Activated gamma-delta T cell (primary cell): ENCODE measurements around the gene CCDC194.

Experiments
- DNase-seq: peaks from one replicate; lab custom pipeline; 2025; lab: John Stamatoyannopoulos, UW

The CCDC194 gene

DNA sequence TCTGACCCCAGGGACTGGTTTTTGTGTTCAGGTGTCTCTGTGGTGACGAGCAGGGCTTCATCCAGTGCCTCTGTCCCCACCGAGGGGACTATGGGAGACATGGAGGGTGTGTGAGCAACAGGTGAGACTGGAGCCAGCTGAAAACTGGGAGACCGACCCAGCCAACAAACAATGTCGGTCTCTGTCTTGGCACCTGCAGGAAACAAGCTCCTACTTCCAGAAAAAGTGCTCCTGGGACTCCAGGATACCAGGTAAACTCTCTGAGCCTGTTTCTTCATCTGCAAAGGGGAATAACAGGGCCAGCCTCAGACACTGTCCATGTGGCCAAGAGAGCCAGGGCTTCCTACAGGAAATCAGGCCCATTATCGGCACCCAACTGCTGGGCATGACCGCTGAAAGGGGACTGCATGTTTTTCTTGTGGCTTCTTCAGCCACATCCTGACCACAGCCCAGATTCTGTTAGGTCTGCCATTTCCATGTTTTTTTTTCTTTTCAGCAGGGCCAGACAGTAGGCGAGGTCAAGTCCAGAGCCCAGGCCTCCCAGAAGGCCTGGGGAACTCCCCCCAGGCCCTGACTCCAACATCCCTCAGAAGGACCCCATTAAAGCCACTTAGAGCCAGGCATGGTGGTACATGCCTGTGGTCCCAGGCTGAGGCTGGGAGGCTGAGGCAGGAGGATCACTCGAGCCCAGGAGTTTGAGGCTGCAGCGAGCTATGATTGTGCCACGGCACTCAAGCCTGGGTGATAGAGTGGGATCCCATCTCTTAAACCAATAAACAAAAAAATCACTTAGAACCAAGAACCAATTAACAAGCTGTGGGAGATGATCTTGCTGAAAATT is 12.3 kb upstream of the CCDC194 start:
- DNase-seq = no peak

DNA sequence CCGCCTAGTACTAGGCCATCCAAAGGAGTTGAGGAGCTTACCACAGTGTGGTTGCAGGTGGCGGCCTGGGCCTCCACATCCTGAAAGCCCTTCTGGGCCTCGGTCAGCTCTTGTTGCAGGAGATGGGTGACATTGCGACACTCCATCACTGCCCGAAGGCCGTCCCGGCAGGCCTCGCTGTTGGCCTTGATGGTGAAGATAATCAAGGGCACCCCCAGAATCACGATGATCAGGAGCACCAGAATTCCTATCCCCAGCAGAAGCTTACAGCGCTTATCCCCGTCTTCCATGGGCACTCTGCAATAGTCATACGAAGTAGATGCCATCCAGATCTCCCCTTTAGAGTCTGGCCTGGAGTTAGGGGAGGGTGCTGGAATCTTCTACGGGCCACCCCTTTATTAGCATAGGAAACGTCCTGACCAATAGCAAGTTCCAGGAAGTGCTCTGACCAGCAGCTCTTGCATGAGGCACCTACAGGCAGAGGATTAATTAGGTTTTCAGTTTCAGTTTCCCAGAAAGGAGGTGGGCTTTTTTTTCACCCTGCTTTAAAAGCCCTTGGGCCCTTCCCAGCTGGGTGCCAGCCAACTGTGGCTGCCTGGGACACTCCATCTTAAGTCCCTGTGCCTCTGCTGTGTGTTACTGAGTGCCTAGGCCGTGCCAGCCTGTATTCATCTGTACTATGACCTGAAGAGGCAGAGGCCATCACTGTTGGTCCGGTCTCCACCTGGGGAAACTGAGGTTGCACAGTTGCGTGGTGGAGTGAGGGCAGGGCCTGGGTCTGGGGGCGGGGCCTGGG is 11.5 kb upstream of the CCDC194 start, which contains the start of gene BST2:
BST2 (minus strand) TSS at position 381 of the 796 bp plus-strand sequence; CDS start at position 326, 55 bp downstream.
- DNase-seq = no peak

- DNase-seq = no peak
Observed at GRCh38 chr19:17404621-17405249, 10.7 kb upstream of the CCDC194 start.

DNA sequence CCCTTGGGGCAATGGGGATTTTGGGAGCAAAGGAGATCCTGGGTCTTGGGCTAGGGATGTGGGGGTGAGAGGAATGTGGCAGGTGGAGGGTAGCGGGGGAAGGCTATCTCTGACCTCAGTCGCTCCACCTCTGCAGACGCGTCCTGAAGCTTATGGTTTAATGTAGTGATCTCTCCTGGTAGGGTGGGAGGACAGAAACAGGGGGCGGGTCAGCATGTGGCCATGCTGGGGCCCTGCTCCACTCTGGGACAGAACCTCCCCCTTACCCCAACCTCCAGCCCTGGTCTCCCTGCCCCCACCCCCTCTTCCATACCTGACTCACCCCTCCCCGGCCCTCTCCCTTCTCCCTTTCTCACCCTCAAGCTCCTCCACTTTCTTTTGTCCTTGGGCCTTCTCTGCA is 10.0 kb upstream of the CCDC194 start:
- DNase-seq = no peak

DNA sequence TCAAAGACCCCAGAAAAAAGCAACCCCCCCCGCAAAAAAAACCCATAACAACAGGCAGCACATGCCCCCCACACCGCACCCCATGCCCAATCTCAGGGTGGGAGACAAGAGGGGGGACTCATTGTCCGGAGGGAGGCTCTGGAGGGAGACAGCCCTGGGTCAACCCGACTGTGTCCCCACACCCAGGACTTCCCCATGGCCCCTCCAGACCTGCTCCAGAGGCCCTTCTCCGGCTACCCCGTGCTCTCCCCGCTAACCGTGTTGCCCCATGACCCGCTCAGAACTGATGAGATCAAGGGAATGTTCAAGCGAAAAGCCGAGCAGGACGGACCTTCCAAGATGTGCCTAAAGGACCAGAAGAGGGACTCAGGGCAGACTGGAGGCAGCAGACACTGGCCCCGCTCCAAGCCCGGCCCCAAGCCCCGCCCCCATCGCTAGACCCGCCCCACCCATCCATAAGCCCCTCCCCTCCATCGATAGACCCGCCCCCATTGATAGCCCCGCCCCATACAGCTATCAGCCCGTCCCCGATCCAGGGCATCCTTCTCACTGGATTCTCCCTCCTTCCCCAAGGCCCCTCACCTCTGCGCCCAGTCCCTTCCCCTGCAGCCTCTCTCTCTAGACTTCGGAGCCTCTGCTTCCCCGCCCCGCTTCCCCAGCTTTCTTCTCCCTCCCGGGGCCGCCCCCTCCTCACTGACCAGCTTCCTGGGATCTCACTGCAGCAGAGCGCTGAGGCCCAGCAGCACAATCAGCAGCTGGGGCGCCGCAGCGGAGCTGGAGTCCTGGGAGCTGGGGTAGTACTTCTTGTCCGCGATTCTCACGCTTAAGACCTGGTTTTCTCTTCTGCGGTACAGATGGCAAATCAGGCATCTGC is 9.2 kb upstream of the CCDC194 start:
- no peak for DNase-seq

DNA sequence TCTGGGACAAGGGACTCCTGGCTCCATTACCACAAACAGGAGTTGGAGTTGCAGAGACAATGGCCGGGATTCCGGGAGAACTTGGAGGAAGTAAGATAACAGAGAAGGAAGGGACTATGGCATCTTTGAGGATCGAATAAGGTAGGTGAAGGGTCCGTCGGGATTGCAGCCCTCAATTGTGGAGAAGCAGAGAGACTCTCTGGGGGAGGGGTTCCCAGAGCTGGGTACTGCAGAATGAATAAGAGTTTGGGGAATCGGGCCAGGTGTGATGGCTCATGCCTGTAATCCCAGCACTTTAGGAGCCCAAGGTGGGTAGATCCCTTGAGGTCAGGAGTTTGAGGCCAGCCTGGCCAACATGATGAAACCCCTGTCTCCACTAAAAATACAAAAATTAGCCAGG is 7.6 kb upstream of the CCDC194 start:
- DNase-seq = no peak

GRCh38 chr19:17398902-17399527 is 5.0 kb upstream of the CCDC194 start:
- no peak for DNase-seq

GRCh38 chr19:17394891-17395415 is 957 bp upstream of the CCDC194 start:
- DNase-seq = no peak

DNA sequence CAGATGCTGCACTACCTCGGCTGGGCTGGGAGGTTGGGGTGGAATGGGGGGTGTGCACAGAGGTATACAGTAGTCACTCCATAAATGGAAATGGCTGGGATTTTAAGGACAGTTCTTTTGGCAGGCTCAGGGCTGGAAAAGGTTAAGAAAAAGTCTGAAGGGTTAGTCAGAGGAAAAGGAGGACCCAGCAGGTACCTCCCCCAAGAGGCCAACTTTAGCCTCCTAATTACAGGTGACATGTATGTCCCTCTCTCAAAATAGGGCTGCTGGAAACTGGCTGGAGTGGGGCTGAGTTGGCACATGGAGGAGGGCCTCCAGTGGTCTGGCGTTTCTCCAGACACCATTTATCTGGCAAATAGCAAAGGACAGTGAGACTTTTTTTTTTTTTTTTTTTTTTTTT is 994 bp downstream of the CCDC194 start:
- no peak for DNase-seq

DNA sequence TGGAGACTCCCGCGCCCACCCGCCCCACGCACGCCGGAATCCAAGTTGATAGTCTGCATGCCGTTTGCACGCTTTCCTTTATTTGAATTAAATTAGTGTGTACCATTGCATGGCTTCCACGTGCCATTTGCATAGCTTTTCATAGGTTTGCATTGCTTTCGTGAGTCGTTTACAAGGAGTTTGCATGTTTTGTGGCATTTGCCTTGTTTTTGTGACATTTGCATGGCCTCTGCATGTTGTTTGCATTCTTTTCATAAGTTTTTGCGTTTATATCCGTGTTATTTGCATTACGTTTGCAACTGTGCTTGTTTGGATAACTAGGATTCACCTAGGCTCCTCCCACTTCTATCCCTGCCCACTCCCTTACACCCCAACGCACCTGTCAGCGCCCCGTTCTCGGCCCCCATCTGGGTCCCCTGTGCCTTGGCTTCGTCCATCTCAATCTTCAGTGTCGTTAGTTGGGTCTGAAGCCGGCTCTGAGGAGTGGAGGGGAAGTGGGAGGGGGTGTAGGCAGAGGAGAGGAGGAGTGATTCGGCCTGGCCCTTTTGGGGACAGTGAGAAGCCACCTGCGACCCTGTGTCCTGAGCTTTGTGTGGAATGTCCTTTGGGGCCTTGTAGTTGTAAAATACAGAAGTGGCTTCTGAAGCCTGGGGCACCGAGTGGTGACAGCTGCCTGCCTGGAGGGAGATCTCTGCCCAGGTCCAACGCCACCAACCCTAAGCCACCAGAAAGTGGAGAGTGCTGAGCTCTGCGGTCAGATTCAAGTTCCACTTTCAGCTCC is 2.4 kb downstream of the CCDC194 start:
- DNase-seq = no peak

DNA sequence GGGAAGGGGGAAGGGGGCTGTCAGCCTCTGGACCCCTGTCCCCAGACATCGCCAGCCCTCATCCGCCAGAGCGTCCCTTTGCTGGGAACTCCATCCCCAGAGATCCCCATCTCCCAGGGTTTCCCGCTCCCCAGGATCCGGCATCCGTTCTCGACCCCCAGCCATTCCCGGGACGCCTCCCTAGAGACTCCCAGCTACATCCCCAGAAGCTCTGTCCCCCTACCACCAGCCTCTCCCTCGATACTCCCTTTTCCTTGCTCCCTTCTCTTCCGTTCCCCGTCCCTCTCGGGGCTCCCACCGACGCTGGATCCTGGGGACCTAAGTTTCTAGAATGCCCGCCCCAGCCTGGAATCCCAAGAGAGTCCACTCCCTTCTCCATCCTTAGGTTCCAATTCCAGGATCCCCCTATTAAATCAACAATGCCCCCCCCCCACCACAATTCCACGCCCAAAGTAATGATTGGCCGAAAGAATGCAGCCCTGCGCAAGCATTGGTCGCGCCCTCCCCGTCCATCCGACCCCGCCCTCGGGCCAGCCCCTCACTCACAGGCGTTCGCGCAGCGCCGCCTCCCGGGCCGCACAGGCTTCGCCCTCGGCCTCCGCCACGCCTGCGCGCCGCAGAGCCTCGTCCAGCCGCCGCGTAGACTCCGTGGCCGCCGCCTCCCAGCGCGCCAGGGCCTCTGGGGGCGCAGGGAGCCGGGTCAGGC is 3.2 kb downstream of the CCDC194 start:
- peak; percentile 81 for DNase-seq

DNA sequence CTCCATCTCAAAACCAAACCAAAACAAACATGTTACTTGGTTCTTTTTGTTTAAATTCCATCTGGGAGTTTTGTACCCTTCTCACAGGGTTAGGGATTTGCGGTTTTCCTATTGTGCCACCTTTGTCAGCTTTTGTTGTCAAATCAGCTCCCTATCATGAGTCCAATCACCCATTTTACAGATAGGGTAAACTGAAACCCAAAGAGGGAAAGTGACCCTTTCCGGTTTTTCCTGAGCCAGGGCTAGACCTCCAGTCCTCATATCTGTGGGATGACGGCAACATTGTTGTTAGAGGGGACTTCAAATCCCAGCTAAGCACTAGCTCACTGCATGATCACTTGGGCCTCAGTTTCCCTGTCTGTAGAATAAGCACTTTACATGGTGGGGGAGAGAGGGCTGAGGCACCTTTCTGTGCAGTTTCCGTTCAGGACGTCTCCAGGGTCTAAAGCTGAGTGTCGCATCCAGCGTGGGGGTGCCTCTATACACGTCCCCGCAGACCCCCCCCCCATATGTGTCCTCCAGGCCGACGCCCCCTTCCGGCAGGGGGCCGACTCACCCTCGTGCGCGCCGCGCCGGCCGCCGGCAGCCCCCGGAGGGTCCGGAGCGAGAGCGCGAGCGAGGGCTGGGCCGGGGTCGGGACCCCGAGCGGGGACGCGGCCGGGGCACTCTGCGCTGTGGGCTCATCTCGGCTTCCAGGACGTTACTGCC is 3.9 kb downstream of the CCDC194 start:
- DNase-seq = no peak

GRCh38 chr19:17389288-17389687 is 4.7 kb downstream of the CCDC194 start:
- no peak for DNase-seq

- DNase-seq = no peak
Observed at GRCh38 chr19:17385878-17386611, 8.0 kb downstream of the CCDC194 start.

- no peak for DNase-seq
Observed at GRCh38 chr19:17380426-17381138, 13.4 kb downstream of the CCDC194 start.

- DNase-seq = no peak
Observed at GRCh38 chr19:17379221-17379631, 14.8 kb downstream of the CCDC194 start.

GRCh38 chr19:17378271-17378670 is 15.7 kb downstream of the CCDC194 start:
- DNase-seq = no peak
